Lung (tissue), 12 donors: ENCODE results near the gene BLVRA. TPM values are rescaled to one million over a fixed set of nuclear protein-coding genes. Genes with fewer than 3 reads are reported as not detected.

Experiments
- ATAC-seq: fragments of 200-7000 bp; cut with Tn5 transposase; one replicate; pipeline ENCODE4 v1.9.1; 2020; ENCODE audit warnings: moderate number of reproducible peaks; ENCODE audit not compliant: insufficient read depth, low FRiP score
- DNase-seq, 3 donors: peaks; one replicate each; pipeline ENCODE4 v3.0.0-alpha.2; 2013 to 2017
- H3K27ac ChIP-seq, 2 donors: one replicate each; pipeline ENCODE4 v1.5.1; 2013; ENCODE audit warnings: mild to moderate bottlenecking in 2 of 2, moderate library complexity in 2 of 2, control low read depth in 1 of 2, inconsistent platforms in 1 of 2, low read depth in 1 of 2, low read length in 1 of 2
- H3K27me3 ChIP-seq, 3 donors: one replicate each; pipeline ENCODE4 v1.5.1; 2013; ENCODE audit warnings: low read length in 2 of 3; ENCODE audit not compliant: control insufficient read depth in 3 of 3, insufficient read depth in 3 of 3
- H3K36me3 ChIP-seq, 4 donors: one replicate each; pipeline ENCODE4 v1.5.1; 2013; ENCODE audit warnings: low read length in 4 of 4, mild to moderate bottlenecking in 1 of 4, moderate library complexity in 1 of 4; ENCODE audit not compliant: control insufficient read depth in 4 of 4, insufficient read depth in 4 of 4
- H3K4me1 ChIP-seq, 5 donors: one replicate each; pipeline ENCODE4 v1.5.1; 2013; ENCODE audit warnings: low read length in 5 of 5, mild to moderate bottlenecking in 2 of 5, moderate library complexity in 1 of 5; ENCODE audit not compliant: control insufficient read depth in 5 of 5, insufficient read depth in 5 of 5
- H3K4me3 ChIP-seq: one replicate; pipeline ENCODE4 v1.5.1; 2013; ENCODE audit warnings: mild to moderate bottlenecking, control low read depth, moderate library complexity
- H3K9ac ChIP-seq, 2 donors: one replicate each; pipeline ENCODE4 v1.5.1; 2013; ENCODE audit warnings: low read length in 2 of 2, control low read depth in 1 of 2; ENCODE audit not compliant: insufficient read depth in 1 of 2
- H3K9me3 ChIP-seq, 4 donors: one replicate each; pipeline ENCODE4 v1.5.1; 2013; ENCODE audit warnings: low read length in 3 of 4, mild to moderate bottlenecking in 1 of 4, moderate library complexity in 1 of 4; ENCODE audit not compliant: control insufficient read depth in 4 of 4, insufficient read depth in 3 of 4
- WGBS, 2 donors: extraction: QIAGEN DNeasy Blood & Tissue Kit; methylation state at CpG; one replicate each; pipeline ENCODE4 v1.1.7; 2013; 5-methylcytosine and 5-hydroxymethylcytosine counted together
- polyA plus RNA-seq, 2 donors: library from polyadenylated mRNA; stranded (reverse); fragments of 200-250 nt; gene quantifications; one replicate each; pipeline ENCODE4 v1.2.1, GENCODE V29; 2013
- total RNA-seq, 2 donors: library from RNA; depleted of rRNA in 1 of 2; stranded (reverse); fragments of >200 nt in 1 of 2; gene quantifications; one replicate each; pipeline ENCODE4 v1.2.1, GENCODE V29; 2014 to 2021
- TF ChIP-seq, protein P1 (sequence below): IDR thresholded peaks from 2 replicates; pipeline ENCODE4 v1.5.1; 2012; ENCODE audit warnings: mild to moderate bottlenecking; ENCODE audit errors: control extremely low read depth, extremely low read depth
- donor health status: control.
- donor health status: control.
- donor health status: Bipolar disorder and iron deficiency.
- donor health status: healthy.
- donor health status: DM: yes; HTN: yes; CAD: no.

BLVRA gene
- total and polyA plus RNA-seq, 4 donors = 25.9 to 143 (median 97.1) TPM

DNA sequence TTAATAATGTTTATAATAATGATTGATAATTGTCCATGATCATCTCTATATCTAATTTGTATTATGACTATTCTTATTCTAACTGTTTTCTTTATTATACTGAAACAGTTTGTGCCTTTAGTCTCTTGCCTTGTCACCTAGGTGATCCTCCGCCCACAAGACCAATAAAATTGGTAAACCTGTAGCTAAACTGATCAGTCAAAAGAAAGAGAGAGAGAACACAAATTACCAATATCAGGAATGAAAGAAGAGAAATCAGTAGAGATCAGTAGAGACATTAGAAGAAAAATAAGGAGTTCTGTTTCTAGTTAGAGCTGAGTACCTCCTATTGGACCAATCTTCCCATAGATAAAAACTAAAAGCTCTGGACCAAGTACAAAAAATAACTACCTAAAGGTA is 23.1 kb upstream of the BLVRA start:
- Histone ChIP-seq H3K9ac (no peak overlapping the region), H3K27ac (no peak overlapping the region), H3K36me3 (no peaks in the 10 kb centered on the region), H3K4me1 (peaks cover 0 to 1% (median 0%) of the 10 kb centered on the region in 5 donors), H3K9me3 (no peaks in the 10 kb centered on the region), H3K4me3 (no peak overlapping the region), H3K27me3 (no peaks in the 10 kb centered on the region)
- no peak for ATAC-seq
- TF ChIP-seq, protein P1, sequence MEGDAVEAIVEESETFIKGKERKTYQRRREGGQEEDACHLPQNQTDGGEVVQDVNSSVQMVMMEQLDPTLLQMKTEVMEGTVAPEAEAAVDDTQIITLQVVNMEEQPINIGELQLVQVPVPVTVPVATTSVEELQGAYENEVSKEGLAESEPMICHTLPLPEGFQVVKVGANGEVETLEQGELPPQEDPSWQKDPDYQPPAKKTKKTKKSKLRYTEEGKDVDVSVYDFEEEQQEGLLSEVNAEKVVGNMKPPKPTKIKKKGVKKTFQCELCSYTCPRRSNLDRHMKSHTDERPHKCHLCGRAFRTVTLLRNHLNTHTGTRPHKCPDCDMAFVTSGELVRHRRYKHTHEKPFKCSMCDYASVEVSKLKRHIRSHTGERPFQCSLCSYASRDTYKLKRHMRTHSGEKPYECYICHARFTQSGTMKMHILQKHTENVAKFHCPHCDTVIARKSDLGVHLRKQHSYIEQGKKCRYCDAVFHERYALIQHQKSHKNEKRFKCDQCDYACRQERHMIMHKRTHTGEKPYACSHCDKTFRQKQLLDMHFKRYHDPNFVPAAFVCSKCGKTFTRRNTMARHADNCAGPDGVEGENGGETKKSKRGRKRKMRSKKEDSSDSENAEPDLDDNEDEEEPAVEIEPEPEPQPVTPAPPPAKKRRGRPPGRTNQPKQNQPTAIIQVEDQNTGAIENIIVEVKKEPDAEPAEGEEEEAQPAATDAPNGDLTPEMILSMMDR = no peak
- no peak for DNase-seq
- WGBS, 2 donors = 91 to 97% methylated on average over 1 of the region's 1 CpG

DNA sequence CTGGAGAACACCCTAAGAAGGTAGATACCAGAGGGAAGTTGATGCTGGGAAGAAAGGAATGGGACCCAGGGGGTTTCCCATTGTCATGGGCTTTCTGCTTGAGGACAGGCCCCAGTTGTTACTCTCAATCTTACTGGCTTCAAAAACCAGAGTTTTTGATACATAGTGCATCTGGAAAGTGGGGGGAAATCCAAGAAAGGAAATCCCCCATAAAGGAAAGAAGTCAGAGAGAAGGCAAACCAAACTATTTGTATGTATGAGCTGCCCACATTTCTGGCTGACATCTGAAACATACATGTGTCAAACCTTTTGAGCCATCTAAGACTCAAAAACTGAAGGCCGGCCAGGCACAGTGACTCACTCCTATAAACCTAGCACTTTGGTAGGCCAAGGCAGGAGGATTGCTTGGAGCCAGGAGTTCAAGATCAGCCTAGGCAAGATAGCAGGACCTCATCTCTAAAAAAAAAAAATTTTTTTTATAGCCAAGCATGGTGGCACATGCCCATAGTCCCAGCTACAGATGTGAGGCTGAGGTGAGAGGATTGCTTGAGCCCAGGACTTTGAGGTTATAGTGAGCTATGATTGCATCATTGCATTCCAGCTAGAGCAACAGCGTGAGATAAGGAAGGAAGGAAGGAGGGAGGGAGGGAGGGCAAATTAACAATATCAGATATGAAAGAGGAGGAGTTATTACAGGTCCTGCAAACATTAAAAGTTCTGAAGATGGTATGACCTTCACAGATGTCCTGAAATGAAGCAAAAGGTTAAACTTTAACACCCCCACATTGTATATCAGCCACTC is 22.5 kb upstream of the BLVRA start:
- 41 to 48% methylated on average over 2 of the region's 2 CpGs for WGBS, 2 donors
- no peak overlapping the region for H3K9ac ChIP-seq
- H3K4me1 ChIP-seq = peaks cover 0 to 1% (median 0%) of the 10 kb centered on the region in 5 donors
- no peak overlapping the region for H3K4me3 ChIP-seq
- DNase-seq = peak in 1 of 3 donors; percentile 17
- no peak for ATAC-seq
- H3K9me3 ChIP-seq = no peaks in the 10 kb centered on the region
- H3K27ac ChIP-seq = no peak overlapping the region
- TF ChIP-seq, protein P1 = no peak
- H3K27me3 ChIP-seq = no peaks in the 10 kb centered on the region
- no peaks in the 10 kb centered on the region for H3K36me3 ChIP-seq

GRCh38 chr7:43737467-43738127 is 20.9 kb upstream of the BLVRA start:
- H3K27ac ChIP-seq = no peak overlapping the region
- peaks cover 0 to 1% (median 0%) of the 10 kb centered on the region in 5 donors for H3K4me1 ChIP-seq
- TF ChIP-seq, protein P1 = no peak
- H3K36me3 ChIP-seq = no peaks in the 10 kb centered on the region
- H3K9me3 ChIP-seq = no peaks in the 10 kb centered on the region
- DNase-seq (no peak), ATAC-seq (no peak)
- H3K27me3 ChIP-seq = no peaks in the 10 kb centered on the region
- H3K4me3 ChIP-seq = no peak overlapping the region
- 92 to 93% methylated on average over 6 of the region's 6 CpGs for WGBS, 2 donors
- no peak overlapping the region for H3K9ac ChIP-seq
